NCI-H2196 (cell line): ENCODE data around the gene UEVLD.
A peak's percentile ranks its signal among the peaks of the same experiment; 100 is the strongest.
"Not testable (repeated sequence)": the region's sequence is repeated elsewhere in the genome, so short reads cannot be mapped to it uniquely, and the experiment has no call there.

Experiments used
- DNase-seq: peaks from one replicate; lab custom pipeline; 2025; ENCODE audit not compliant: unreplicated experiment; lab: John Stamatoyannopoulos, UW

UEVLD gene

DNA sequence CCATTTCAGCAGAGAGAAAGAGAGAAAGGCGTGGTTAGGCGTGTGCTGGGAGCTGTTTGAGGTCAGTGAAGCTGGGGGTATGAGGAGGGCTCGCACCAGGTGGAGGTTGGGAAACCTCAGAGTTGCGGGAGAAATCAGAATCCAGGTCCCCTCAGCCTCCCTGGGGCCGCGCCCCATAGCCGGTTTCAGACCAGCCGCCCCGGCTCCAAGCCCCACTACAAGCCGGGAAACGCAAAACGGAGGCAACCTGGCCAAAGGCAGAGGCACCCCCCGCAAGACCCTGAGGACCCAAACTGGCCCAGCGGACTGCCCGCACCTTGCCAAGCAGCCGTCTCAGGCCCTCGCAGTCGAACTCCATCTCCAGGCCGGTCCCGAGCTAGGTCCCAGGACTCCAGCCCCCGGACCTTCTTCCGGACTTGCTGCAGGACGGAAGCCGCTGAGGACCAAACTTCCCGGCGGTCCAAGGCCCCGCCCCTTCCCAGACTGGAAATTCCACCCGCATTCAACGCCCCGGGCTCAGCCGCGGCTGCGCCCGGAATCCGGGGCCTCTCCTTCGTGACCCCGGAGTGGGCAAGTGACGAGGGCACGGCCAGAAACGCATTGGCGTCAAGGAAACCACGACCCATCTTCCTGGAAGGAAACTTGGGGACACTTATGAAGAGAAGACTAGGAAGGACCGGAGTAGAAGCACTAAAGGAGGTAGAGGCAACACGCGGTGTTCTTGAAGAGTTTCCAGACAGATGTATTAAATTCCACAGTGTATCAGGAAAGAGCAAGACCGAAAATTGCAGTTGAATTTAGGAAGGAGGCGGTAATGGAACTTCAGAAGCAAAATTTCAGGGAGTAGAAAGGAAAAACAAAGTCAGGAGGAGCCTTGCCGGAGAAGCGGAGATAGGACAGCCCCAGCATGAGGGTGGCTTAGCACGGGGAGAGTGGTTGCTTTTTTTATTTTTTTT, at the start of gene UEVLD:
Gene UEVLD (minus strand): TSS at position 438 of the 956 bp plus-strand sequence. CDS start 80 bp downstream, at position 358.
- peak; percentile 68 for DNase-seq

GRCh38 chr11:18634140-18635032, 45.9 kb upstream of the UEVLD start, which contains the start of gene SPTY2D1:
SPTY2D1 (minus strand) TSS chr11:18634342; CDS start chr11:18634257, 85 bp downstream.
- DNase-seq: peak; percentile 99

DNA sequence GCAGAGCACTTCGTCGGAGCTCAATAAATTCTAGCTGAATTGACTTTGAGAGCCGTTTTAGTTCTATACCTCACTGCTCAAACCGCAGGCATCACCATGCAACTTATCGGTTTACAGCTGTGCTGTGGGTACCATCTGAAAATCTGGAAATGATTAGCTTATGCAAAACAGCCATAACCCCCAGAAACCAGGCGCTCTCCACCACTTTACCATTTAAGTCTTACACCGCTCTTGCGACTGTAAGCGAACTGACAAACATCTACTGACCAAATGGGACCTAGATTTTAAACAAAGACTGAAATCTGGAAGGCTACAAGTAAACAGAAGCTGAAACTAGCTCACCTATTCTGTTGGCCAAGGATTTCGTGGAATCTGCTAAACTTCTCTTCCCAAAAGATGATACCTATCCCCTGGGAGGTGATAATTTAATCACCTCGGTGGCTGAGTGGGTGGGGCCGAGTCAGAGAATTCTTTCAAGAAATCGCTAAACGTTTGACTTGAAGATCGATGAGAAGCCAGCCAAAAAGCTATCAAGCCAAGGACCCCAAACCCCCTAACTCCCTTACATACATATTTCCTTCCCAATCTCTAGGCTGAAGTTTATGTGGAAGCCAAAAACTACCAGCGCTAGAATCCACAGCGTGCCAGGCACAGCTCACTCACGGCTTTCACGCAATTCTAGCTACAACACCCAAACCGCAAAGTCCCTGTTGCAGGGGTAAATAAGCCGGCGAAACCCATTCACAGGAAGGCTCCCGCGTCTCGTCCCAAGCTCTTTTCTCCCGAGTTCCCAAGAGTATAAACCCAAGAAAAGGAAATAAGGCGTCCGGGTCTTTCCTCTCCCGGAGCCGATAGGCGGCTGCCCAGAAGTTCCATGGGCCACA, 45.0 kb upstream of the UEVLD start:
- no peak for DNase-seq

- no peak for DNase-seq
Measured at GRCh38 chr11:18632841-18633240, 44.3 kb upstream of the UEVLD start.

GRCh38 chr11:18624161-18624560, 35.6 kb upstream of the UEVLD start:
- no peak for DNase-seq

GRCh38 chr11:18623707-18624106, 35.2 kb upstream of the UEVLD start:
- no peak for DNase-seq

GRCh38 chr11:18618342-18619025, 29.9 kb upstream of the UEVLD start:
- no peak for DNase-seq

DNA sequence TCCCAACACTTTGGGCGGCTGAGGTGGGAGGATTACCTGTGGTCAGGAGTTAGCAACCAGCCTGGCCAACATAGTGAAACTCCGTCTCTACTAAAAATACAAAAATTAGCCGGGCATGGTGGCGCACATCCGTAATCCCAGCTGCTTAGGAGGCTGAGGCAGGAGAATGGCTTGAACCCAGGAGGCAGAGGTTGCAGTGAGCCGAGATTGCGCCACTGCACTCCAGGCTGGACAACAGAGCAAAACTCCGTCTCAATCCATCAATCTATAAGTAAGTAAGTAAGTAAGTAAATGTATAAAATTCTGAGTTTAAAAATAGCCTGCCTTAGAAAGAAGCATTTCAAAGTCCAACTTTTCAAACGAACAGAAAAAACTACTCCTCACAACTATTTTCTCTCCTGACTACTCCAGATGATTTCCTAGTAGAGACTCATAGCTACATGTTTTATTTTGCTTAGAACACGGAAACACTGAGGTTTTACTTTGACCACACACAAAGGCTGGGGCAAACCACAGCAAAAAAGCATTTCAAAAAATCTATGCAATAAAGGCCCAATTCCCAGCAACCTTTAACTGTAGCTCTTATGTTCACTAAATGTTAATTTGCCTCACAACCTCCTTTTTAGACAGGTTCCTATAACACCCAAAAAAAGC, 29.3 kb upstream of the UEVLD start:
- DNase-seq: no peak

DNA sequence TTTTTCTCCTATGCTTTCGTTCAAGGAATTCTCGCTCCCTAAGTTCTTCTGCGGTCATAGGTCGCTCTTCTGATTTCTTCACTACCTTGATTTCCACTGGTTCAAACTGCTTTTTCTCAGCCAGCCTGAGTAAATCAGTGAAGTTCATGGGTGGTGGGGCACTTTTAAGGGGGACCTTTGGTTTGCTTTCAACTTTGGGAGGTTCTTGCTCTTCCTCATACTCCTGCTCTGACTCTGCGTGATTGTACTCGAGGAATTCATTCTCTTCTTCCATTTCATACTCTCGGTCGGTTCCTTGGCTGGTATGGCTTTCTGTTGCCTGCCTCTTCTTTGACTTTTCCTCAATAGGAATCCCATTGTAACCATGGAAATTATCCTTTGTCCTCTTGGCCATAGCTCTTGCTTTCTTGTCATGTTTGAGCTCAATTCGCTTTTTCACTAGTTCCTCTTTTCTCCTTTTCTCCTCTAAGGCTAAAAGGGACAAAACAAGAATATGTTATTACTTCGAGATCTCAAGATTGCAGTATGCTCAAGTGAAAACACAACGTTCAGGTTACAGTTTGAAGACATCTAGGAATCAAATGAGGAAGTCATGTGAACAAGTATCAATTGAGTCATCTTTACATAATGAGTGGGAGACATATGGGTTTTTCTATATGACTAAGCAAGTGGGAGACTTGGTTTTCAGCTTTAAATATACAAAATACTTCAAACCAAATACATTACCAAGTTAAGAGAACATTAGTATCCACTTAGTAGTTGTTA, 27.3 kb upstream of the UEVLD start:
- no peak for DNase-seq

GRCh38 chr11:18614667-18615066, 26.1 kb upstream of the UEVLD start:
- DNase-seq: no peak

- DNase-seq: no peak
Measured at GRCh38 chr11:18612394-18612793, 23.9 kb upstream of the UEVLD start.

DNA sequence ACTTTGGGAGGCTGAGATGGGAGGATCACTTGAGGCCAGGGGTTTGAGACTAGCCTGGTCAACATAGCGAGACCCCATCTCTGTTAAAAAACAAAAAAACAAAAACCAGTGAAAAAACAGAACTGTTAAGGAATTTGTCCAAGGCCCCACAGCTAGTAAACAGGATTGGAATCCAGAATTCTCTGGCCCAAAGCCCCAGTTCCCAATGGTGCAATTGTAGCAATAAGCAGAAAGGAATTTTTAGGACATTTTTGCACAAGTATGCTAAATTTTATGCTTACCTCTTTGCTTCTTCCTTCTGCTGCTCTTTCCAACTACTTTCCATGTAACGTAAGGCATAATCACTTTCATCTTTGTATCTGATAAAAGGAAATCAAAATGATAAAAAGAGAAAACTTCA, 22.7 kb upstream of the UEVLD start:
- no peak for DNase-seq

GRCh38 chr11:18608376-18608775, 19.8 kb upstream of the UEVLD start:
- DNase-seq: peak; percentile 15

GRCh38 chr11:18600915-18601569, 12.5 kb upstream of the UEVLD start:
- DNase-seq: no peak

DNA sequence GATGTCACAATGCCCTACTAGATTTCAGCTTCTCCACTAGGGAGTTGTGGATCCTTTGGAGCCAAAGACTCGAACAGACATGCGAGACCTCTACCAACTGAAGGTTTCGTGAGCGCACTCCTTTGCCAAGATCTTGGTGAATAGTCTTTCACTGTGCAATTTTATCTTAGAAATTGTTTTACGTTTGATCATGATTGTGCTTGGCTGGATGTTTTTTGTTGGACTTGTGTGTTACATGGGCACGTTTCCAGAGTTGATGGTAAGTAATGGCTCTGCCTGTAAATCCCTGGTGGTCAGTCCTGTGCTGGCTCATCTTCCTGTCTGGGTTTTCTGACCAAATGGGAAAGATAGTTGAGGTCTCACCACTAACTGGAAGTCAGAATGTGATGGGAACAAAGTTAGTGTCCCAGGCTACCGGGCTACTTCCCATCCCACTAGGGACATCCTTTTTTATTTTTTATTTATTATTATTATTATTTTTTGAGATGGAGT, 11.3 kb upstream of the UEVLD start, which contains the start of gene MISFA:
Gene MISFA (plus strand): TSS at position 51 of the 492 bp plus-strand sequence. CDS start 140 bp downstream, at position 191.
- no peak for DNase-seq

DNA sequence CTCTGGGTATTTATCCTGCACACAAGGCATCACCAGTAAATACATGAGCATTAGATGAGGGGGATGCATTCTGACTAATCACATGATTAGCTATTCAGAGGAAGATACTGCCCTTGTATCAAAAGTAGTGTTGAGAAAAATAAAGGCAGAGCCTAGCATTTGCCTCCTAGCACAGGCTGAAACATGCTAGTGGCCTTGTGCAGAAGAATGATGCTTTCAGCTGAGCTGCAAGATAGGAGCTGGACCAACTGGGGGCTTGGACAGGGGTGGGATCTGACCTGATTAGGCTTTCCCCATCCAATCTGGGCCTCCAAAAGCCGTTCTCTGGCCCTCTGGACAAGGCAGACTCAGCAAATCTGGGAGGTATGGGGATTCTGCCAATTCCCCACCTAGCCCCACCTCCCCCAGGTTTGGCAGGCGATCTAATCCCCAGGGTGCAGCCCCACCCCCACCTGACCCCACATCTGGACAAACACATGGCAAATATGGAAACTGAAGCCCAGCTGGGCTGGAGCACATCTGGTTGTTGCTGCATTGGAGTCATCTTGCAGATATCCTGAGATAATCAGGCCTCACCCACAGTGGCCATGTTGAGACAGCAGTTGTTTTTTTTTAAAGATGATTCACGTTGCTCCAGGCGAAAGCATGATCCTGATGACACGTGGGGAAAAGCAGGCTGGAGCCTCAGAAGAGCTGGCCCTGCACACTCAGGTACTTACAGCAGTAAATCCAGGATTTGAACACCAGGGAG, 6.6 kb upstream of the UEVLD start:
- no peak for DNase-seq

GRCh38 chr11:18594088-18594487, 5.6 kb upstream of the UEVLD start:
- DNase-seq: not testable (repeated sequence)
